Measurements from ENCODE around the gene CCT3. TPM values are rescaled to one million over a fixed set of nuclear protein-coding genes. Genes with fewer than 3 reads are reported as not detected.

CCT3 gene
- total RNA-seq, 2 donors from 2014 or later = 124 to 133 TPM

Other genes starting within 250 kb of the CCT3 start
- 100 to 1,000 TPM; 500 to 599 TPM for gene LMNA, start 223.6 kb downstream of the CCT3 start, total RNA-seq
- gene SEMA4A, start 184.7 kb downstream of the CCT3 start, total RNA-seq = 1 to 10 TPM; 5.8 to 8.0 TPM
- 10 to 100 TPM; 16.1 to 21.2 TPM for gene SLC25A44, start 144.2 kb downstream of the CCT3 start, total RNA-seq
- 10 to 100 TPM; 31.8 to 34.6 TPM for gene PMF1, start 125.3 kb downstream of the CCT3 start, total RNA-seq
- under 1 TPM in 1 of 2 donors, not detected in 1; 0.71 TPM for gene BGLAP, start 96.1 kb downstream of the CCT3 start, total RNA-seq
- 1 to 10 TPM in 1 of 2 donors, under 1 TPM in 1; 0.43 to 1.9 TPM for gene PAQR6, start 90.2 kb downstream of the CCT3 start, total RNA-seq
- 10 to 100 TPM; 44.0 to 50.9 TPM for gene SMG5, start 55.5 kb downstream of the CCT3 start, total RNA-seq
- gene TMEM79, start 54.0 kb downstream of the CCT3 start, total RNA-seq = 1 to 10 TPM; 1.6 to 2.7 TPM
- gene GLMP, start 42.6 kb downstream of the CCT3 start, total RNA-seq = 10 to 100 TPM; 34.2 to 51.5 TPM
- gene VHLL, start 39.0 kb downstream of the CCT3 start, total RNA-seq = not detected
- not detected for gene TSACC, start 234 bp upstream of the CCT3 start, total RNA-seq
- not detected for gene RHBG, start 30.9 kb upstream of the CCT3 start, total RNA-seq
- gene MEF2D, start 162.5 kb upstream of the CCT3 start, total RNA-seq = 100 to 1,000 TPM in 1 of 2 donors, 10 to 100 TPM in 1; 77.5 to 102 TPM
- under 1 TPM; 0.43 to 0.79 TPM for gene IQGAP3, start 234.3 kb upstream of the CCT3 start, total RNA-seq
- not detected for gene TTC24, start 241.4 kb upstream of the CCT3 start, total RNA-seq

Measured in posterior vena cava (tissue), 2 donors.